ENCODE data around the gene LRRC1.

GRCh38 chr6:53809691-53810090 is 14.9 kb downstream of the LRRC1 start:
- TF ChIP-seq, protein P1, sequence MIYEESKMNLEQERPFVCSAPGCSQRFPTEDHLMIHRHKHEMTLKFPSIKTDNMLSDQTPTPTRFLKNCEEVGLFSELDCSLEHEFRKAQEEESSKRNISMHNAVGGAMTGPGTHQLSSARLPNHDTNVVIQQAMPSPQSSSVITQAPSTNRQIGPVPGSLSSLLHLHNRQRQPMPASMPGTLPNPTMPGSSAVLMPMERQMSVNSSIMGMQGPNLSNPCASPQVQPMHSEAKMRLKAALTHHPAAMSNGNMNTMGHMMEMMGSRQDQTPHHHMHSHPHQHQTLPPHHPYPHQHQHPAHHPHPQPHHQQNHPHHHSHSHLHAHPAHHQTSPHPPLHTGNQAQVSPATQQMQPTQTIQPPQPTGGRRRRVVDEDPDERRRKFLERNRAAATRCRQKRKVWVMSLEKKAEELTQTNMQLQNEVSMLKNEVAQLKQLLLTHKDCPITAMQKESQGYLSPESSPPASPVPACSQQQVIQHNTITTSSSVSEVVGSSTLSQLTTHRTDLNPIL (CRISPR knock-in tag; IDR thresholded peaks at IDR 0.05; ENCODE audit: low read depth), result no peak
- no peak for TF ChIP-seq PATZ1 (CRISPR knock-in tag; IDR thresholded peaks at IDR 0.05; ENCODE audit: borderline replicate concordance)
- TF ChIP-seq CSDC2 (CRISPR knock-in tag; IDR thresholded peaks at IDR 0.05), result no peak
- no peak for TF ChIP-seq OSR1 (CRISPR knock-in tag; IDR thresholded peaks at IDR 0.05)
- TF ChIP-seq BACH2 (CRISPR knock-in tag; IDR thresholded peaks at IDR 0.05; ENCODE audit: borderline replicate concordance), result no peak
- no peak for TF ChIP-seq ZFP3 (CRISPR knock-in tag; IDR thresholded peaks at IDR 0.05)
- no peak for TF ChIP-seq ZFP30 (CRISPR knock-in tag; IDR thresholded peaks at IDR 0.05)
- TF ChIP-seq ESRRG (CRISPR knock-in tag; IDR thresholded peaks at IDR 0.05), result no peak
- no peak for TF ChIP-seq TCF4 (CRISPR knock-in tag; IDR thresholded peaks at IDR 0.05; ENCODE audit: borderline replicate concordance)
- no peak for TF ChIP-seq SNAI2 (CRISPR knock-in tag; IDR thresholded peaks at IDR 0.05)
- TF ChIP-seq RARB (CRISPR knock-in tag; IDR thresholded peaks at IDR 0.05), result no peak
- no peak for TF ChIP-seq PPARA (CRISPR knock-in tag; IDR thresholded peaks at IDR 0.05; ENCODE audit: borderline replicate concordance)
- TF ChIP-seq TOX (CRISPR knock-in tag; IDR thresholded peaks at IDR 0.05; ENCODE audit: borderline replicate concordance), result no peak
- TF ChIP-seq ZNF70 (CRISPR knock-in tag; IDR thresholded peaks at IDR 0.05), result no peak
